Panc1 (cell line): ENCODE data around the gene OPA3. TPM values are rescaled to one million over a fixed set of nuclear protein-coding genes. Genes with fewer than 3 reads are reported as not detected.

Experiments
- ATAC-seq: fragments of 200-7000 bp; cut with Tn5 transposase; 2 replicates; pipeline ENCODE4 v1.9.1; 2020; ENCODE audit warnings: mild to moderate bottlenecking, moderate library complexity
- BruUV-seq: library from RNA; stranded (reverse); fragments of 400-500 nt; replicated peaks from 2 replicates; lab custom pipeline; 2021; lab: Mats Ljungman, UMichigan
- CTCF ChIA-PET: fragments of 300-600 bp; sonication (Branson Sonifier 250); formaldehyde crosslinking; loops from one replicate; lab custom pipeline; 2022; ENCODE audit warnings: antibody characterized with exemption; lab: Charles Lee
- POLR2A ChIA-PET: fragments of 300-600 bp; sonication (Branson Sonifier 250); formaldehyde crosslinking; loops from one replicate; lab custom pipeline; 2022; ENCODE audit warnings: antibody characterized with exemption; lab: Charles Lee
- DNase-seq: peaks from one replicate; pipeline ENCODE4 v3.0.0-alpha.2; 2010; ENCODE audit warnings: low read depth, low spot score
- H3K27ac ChIP-seq: 2 replicates; pipeline ENCODE4 v1.5.1; 2011; ENCODE audit warnings: mild to moderate bottlenecking, low read length, inconsistent platforms
- H3K27me3 ChIP-seq: fragments of 200-500 bp; sonication (Bioruptor generic); 2 replicates; pipeline ENCODE4 v1.6.0; 2014; ENCODE audit warnings: low read length, inconsistent platforms; ENCODE audit not compliant: control insufficient read depth, insufficient read depth
- H3K36me3 ChIP-seq: fragments of 200-500 bp; sonication (Bioruptor generic); 2 replicates; pipeline ENCODE4 v1.5.1; 2014; ENCODE audit warnings: inconsistent platforms, mild to moderate bottlenecking, low read length, moderate library complexity; ENCODE audit not compliant: control insufficient read depth, insufficient read depth
- H3K4me1 ChIP-seq: 2 replicates; pipeline ENCODE4 v1.5.1; 2011; ENCODE audit warnings: inconsistent platforms, mild to moderate bottlenecking, low read length, moderate library complexity; ENCODE audit not compliant: control insufficient read depth, insufficient read depth
- H3K4me3 ChIP-seq, 2 experiments: 2 replicates each; pipeline ENCODE4 v1.5.1; 2011 to 2012; ENCODE audit warnings: low read depth in 2 of 2, low read length in 2 of 2, mild to moderate bottlenecking in 2 of 2, inconsistent platforms in 1 of 2, moderate library complexity in 1 of 2
- H3K9me3 ChIP-seq: fragments of 200-500 bp; sonication (Bioruptor generic); 2 replicates; pipeline ENCODE4 v1.5.1; 2014; ENCODE audit warnings: low read depth, mild to moderate bottlenecking, inconsistent platforms, low read length, moderate library complexity; ENCODE audit not compliant: control insufficient read depth, insufficient read depth
- POLR2AphosphoS5 ChIP-seq: IDR thresholded peaks from 2 replicates; pipeline ENCODE4 v1.6.1; 2012; ENCODE audit warnings: mild to moderate bottlenecking, low read depth, low read length, moderate library complexity
- SIN3A ChIP-seq: IDR thresholded peaks from 2 replicates; pipeline ENCODE4 v1.6.1; 2012; ENCODE audit warnings: low read depth, mild to moderate bottlenecking, low read length, moderate library complexity, borderline replicate concordance; ENCODE audit not compliant: insufficient read depth
- TCF7L2 ChIP-seq: IDR thresholded peaks from 2 replicates; pipeline ENCODE4 v1.6.1; 2011; ENCODE audit warnings: mild to moderate bottlenecking, low read depth, low read length, inconsistent platforms
- in situ Hi-C: cut with HindIII; loops from 2 replicates; pipeline ENCODE4 v1.10.0; 2016; ENCODE audit warnings: low sequenced_read_pairs, low pct_unique_long_range_greater_than_20kb
- intact Hi-C: fragments of 100-400 bp; cut with micrococcal nuclease; formaldehyde crosslinking; loops from one replicate; pipeline ENCODE4 v1.10.0; 2022; ENCODE audit not compliant: unreplicated experiment
- total RNA-seq: library from RNA; stranded (reverse); gene quantifications from one replicate; pipeline ENCODE4 v1.2.1, GENCODE V29; 2021; ENCODE audit not compliant: unreplicated experiment
- TF ChIP-seq, protein P1 (sequence below): fragments of 450-650 bp; IDR thresholded peaks from 2 replicates; pipeline ENCODE4 v1.5.1; 2017; ENCODE audit warnings: mild to moderate bottlenecking
- TF ChIP-seq, protein P2 (sequence below), 2 experiments: IDR thresholded peaks; 2 replicates each; pipeline ENCODE4 v1.6.1; 2011 to 2012; ENCODE audit warnings: low read depth in 2 of 2, control low read depth in 1 of 2, low read length in 1 of 2, mild to moderate bottlenecking in 1 of 2, moderate library complexity in 1 of 2; ENCODE audit not compliant: insufficient read depth in 1 of 2

Gene OPA3
- total RNA-seq, 1 experiment from 2014 or later = 20.3 TPM

- peak; percentile 46 for DNase-seq
- intact Hi-C loops (no loop called here), in situ Hi-C loops (no loop called here)
- TF ChIP-seq TCF7L2 = no peak
- 0 out of 2 replicates have a peak, but pooled peaks have one; percentile 81 for TF ChIP-seq SIN3A
- TF ChIP-seq, protein P1, sequence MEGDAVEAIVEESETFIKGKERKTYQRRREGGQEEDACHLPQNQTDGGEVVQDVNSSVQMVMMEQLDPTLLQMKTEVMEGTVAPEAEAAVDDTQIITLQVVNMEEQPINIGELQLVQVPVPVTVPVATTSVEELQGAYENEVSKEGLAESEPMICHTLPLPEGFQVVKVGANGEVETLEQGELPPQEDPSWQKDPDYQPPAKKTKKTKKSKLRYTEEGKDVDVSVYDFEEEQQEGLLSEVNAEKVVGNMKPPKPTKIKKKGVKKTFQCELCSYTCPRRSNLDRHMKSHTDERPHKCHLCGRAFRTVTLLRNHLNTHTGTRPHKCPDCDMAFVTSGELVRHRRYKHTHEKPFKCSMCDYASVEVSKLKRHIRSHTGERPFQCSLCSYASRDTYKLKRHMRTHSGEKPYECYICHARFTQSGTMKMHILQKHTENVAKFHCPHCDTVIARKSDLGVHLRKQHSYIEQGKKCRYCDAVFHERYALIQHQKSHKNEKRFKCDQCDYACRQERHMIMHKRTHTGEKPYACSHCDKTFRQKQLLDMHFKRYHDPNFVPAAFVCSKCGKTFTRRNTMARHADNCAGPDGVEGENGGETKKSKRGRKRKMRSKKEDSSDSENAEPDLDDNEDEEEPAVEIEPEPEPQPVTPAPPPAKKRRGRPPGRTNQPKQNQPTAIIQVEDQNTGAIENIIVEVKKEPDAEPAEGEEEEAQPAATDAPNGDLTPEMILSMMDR = peak; percentile 79; the same call in 1 of the 2 replicates
- peak; percentile 72 for TF ChIP-seq POLR2AphosphoS5
- TF ChIP-seq, protein P2, sequence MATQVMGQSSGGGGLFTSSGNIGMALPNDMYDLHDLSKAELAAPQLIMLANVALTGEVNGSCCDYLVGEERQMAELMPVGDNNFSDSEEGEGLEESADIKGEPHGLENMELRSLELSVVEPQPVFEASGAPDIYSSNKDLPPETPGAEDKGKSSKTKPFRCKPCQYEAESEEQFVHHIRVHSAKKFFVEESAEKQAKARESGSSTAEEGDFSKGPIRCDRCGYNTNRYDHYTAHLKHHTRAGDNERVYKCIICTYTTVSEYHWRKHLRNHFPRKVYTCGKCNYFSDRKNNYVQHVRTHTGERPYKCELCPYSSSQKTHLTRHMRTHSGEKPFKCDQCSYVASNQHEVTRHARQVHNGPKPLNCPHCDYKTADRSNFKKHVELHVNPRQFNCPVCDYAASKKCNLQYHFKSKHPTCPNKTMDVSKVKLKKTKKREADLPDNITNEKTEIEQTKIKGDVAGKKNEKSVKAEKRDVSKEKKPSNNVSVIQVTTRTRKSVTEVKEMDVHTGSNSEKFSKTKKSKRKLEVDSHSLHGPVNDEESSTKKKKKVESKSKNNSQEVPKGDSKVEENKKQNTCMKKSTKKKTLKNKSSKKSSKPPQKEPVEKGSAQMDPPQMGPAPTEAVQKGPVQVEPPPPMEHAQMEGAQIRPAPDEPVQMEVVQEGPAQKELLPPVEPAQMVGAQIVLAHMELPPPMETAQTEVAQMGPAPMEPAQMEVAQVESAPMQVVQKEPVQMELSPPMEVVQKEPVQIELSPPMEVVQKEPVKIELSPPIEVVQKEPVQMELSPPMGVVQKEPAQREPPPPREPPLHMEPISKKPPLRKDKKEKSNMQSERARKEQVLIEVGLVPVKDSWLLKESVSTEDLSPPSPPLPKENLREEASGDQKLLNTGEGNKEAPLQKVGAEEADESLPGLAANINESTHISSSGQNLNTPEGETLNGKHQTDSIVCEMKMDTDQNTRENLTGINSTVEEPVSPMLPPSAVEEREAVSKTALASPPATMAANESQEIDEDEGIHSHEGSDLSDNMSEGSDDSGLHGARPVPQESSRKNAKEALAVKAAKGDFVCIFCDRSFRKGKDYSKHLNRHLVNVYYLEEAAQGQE (IDR thresholded peaks at IDR 0.05; ENCODE audit: insufficient read depth in 1 of 2, low read depth in 2 of 2, low read length in 1 of 2) = no peak
- H3K4me1 ChIP-seq = peaks cover 9% of the 10 kb centered on the region
- H3K9me3 ChIP-seq = no peaks in the 10 kb centered on the region
- H3K4me3 ChIP-seq = peak overlapping the region; percentile 88 to 89
- H3K36me3 ChIP-seq = peaks cover 6% of the 10 kb centered on the region; the same call in 1 of the 2 replicates
- CTCF ChIA-PET = interaction anchor here (0.7 kb wide), 1 partner anchor 66 kb away, joined by 4 read pairs; no protein-coding TSS in a partner anchor
- POLR2A ChIA-PET = no interaction called here
- no peaks in the 10 kb centered on the region for H3K27me3 ChIP-seq
- TSS peak; percentile 77 for BruUV-seq
- H3K27ac ChIP-seq = peak overlapping the region; percentile 93
- ATAC-seq = peak; percentile 87
These were observed 78.2 kb downstream of the OPA3 start for GRCh38 chr19:45506246-45506988.

GRCh38 chr19:45505996-45506245 lies 78.7 kb downstream of the OPA3 start:
- in situ Hi-C loops (no loop called here), intact Hi-C loops (no loop called here)
- TF ChIP-seq SIN3A (no peak), POLR2AphosphoS5 (no peak), TCF7L2 (no peak)
- TF ChIP-seq, protein P2 (IDR thresholded peaks at IDR 0.05; ENCODE audit: insufficient read depth in 1 of 2, low read depth in 2 of 2, low read length in 1 of 2) = no peak
- TF ChIP-seq, protein P1 = no peak
- H3K27ac ChIP-seq = peak overlapping the region; percentile 93
- ChIA-PET CTCF (interaction anchor here (0.7 kb wide), 1 partner anchor 66 kb away, joined by 4 read pairs; no protein-coding TSS in a partner anchor), POLR2A (no interaction called here)
- no TSS peak for BruUV-seq
- no peaks in the 10 kb centered on the region for H3K9me3 ChIP-seq
- peak overlapping the region; percentile 88 to 89 for H3K4me3 ChIP-seq
- peaks cover 4% of the 10 kb centered on the region for H3K4me1 ChIP-seq
- H3K27me3 ChIP-seq = no peaks in the 10 kb centered on the region
- no peak for ATAC-seq
- DNase-seq = no peak
- H3K36me3 ChIP-seq = peaks cover 6% of the 10 kb centered on the region; the same call in 1 of the 2 replicates
